DOHH2 (cell line): Measurements from ENCODE around the gene CIDEB.
A peak's percentile ranks its signal among the peaks of the same experiment; 100 is the strongest.

Experiments
- H3F3A ChIP-seq: fragments of 200-600 bp; sonication (generic), shearing (Covaris generic); 2 replicates; pipeline ENCODE4 v1.6.0; 2016; ENCODE audit warnings: antibody characterized with exemption, mild to moderate bottlenecking; ENCODE audit not compliant: control insufficient read depth, insufficient read depth
- H3K27ac ChIP-seq: fragments of 200-600 bp; sonication (generic); 2 replicates; pipeline ENCODE4 v1.5.1; 2014; ENCODE audit warnings: low read depth, mild to moderate bottlenecking, low read length, moderate library complexity
- H3K27me3 ChIP-seq: fragments of 200-600 bp; sonication (generic); 2 replicates; pipeline ENCODE4 v1.6.1; 2014; ENCODE audit warnings: mild to moderate bottlenecking, low read length, mixed read lengths; ENCODE audit not compliant: control insufficient read depth
- H3K36me3 ChIP-seq: fragments of 200-600 bp; sonication (generic); 2 replicates; pipeline ENCODE4 v1.6.1; 2014; ENCODE audit warnings: mild to moderate bottlenecking, low read length, moderate library complexity, mixed read lengths; ENCODE audit not compliant: control insufficient read depth
- H3K4me1 ChIP-seq: fragments of 200-600 bp; sonication (generic); 2 replicates; pipeline ENCODE4 v1.6.1; 2014; ENCODE audit warnings: mild to moderate bottlenecking, low read length, mixed read lengths; ENCODE audit not compliant: control insufficient read depth
- H3K4me2 ChIP-seq: fragments of 200-600 bp; sonication (generic); 2 replicates; pipeline ENCODE4 v1.6.0; 2014; ENCODE audit warnings: mild to moderate bottlenecking, low read length, moderate library complexity
- H3K4me3 ChIP-seq: fragments of 200-600 bp; sonication (generic); 2 replicates; pipeline ENCODE4 v1.5.1; 2014; ENCODE audit warnings: mild to moderate bottlenecking, low read length, mixed read lengths
- H3K79me2 ChIP-seq: fragments of 200-600 bp; sonication (generic); 2 replicates; pipeline ENCODE4 v1.6.1; 2014; ENCODE audit warnings: mild to moderate bottlenecking, low read length, mixed read lengths; ENCODE audit not compliant: control insufficient read depth
- H3K9me2 ChIP-seq: fragments of 200-600 bp; sonication (generic); replicated peaks from 2 replicates; pipeline ENCODE4 v1.6.1; 2014; ENCODE audit warnings: mild to moderate bottlenecking, low read length, mixed read lengths; ENCODE audit not compliant: control insufficient read depth
- H3K9me3 ChIP-seq: fragments of 200-600 bp; sonication (generic); 2 replicates; pipeline ENCODE4 v1.6.1; 2014; ENCODE audit warnings: antibody characterized with exemption, low read length, mixed read lengths; ENCODE audit not compliant: control insufficient read depth, insufficient read depth
- H4K20me1 ChIP-seq: fragments of 200-600 bp; sonication (generic); 2 replicates; pipeline ENCODE4 v1.6.0; 2014; ENCODE audit warnings: low read depth, mild to moderate bottlenecking, antibody characterized with exemption, low read length, moderate library complexity; ENCODE audit not compliant: control insufficient read depth, insufficient read depth
- CTCF ChIP-seq: fragments of 200-600 bp; sonication (generic); IDR thresholded peaks from one replicate; pipeline ENCODE4 v1.5.1; 2014; ENCODE audit warnings: antibody characterized with exemption, mild to moderate bottlenecking, low read depth, low read length; ENCODE audit not compliant: poor library complexity, severe bottlenecking
- EZH2phosphoT487 ChIP-seq: fragments of 200-600 bp; sonication (generic); IDR thresholded peaks from 2 replicates; pipeline ENCODE4 v1.6.1; 2017; ENCODE audit warnings: borderline replicate concordance, mild to moderate bottlenecking, antibody characterized with exemption, low read length, moderate library complexity, mixed read lengths

Gene CIDEB

GRCh38 chr14:24334431-24335291 lies 26.9 kb upstream of the CIDEB start, which contains the start of gene ADCY4:
Gene ADCY4, minus strand, starts transcription at chr14:24335071. Its CDS starts 419 bp downstream, at chr14:24334652.
- H3K27me3 ChIP-seq: peaks cover 19% of the 10 kb centered on the region
- peak within 1 kb of the TSS; percentile 83 for H3K4me2 ChIP-seq

GRCh38 chr14:24332268-24332993 lies 24.7 kb upstream of the CIDEB start:
- no peaks in the 10 kb centered on the region for H3K79me2 ChIP-seq
- no peaks in the 10 kb centered on the region for H4K20me1 ChIP-seq
- peaks cover 16% of the 10 kb centered on the region for H3K27me3 ChIP-seq
- TF ChIP-seq CTCF (peak; percentile 68), EZH2phosphoT487 (no peak)
- no peak overlapping the region for H3K27ac ChIP-seq
- no peaks in the 10 kb centered on the region for H3K9me3 ChIP-seq
- no peaks in the 10 kb centered on the region for H3K9me2 ChIP-seq
- peaks cover 32% of the 10 kb centered on the region for H3K4me1 ChIP-seq
- H3K36me3 ChIP-seq: no peaks in the 10 kb centered on the region
- H3K4me3 ChIP-seq: peak overlapping the region; percentile 66
- H3K4me2 ChIP-seq: peak overlapping the region; percentile 83
- H3F3A ChIP-seq: no peaks in the 10 kb centered on the region; the same call in 1 of the 2 replicates

More at GRCh38 chr14:24334431-24335291, 26.9 kb upstream of the CIDEB start, which contains the start of gene ADCY4:
- H3K79me2 ChIP-seq: no peaks in the 10 kb centered on the region
- peaks cover 37% of the 10 kb centered on the region for H3K4me1 ChIP-seq
- no peaks in the 10 kb centered on the region for H3K9me2 ChIP-seq
- no peaks in the 10 kb centered on the region for H3K36me3 ChIP-seq
- no peaks in the 10 kb centered on the region for H3K9me3 ChIP-seq
- H3F3A ChIP-seq: no peaks in the 10 kb centered on the region; the same call in 1 of the 2 replicates
- H4K20me1 ChIP-seq: no peaks in the 10 kb centered on the region
- H3K4me3 ChIP-seq: peak within 1 kb of the TSS; percentile 66
- no peak within 1 kb of the TSS for H3K27ac ChIP-seq
- TF ChIP-seq CTCF (no peak), EZH2phosphoT487 (no peak)

GRCh38 chr14:24331731-24332267 lies 24.0 kb upstream of the CIDEB start:
- peak overlapping the region; percentile 66 for H3K4me3 ChIP-seq
- peaks cover 16% of the 10 kb centered on the region for H3K27me3 ChIP-seq
- H3K4me2 ChIP-seq: peak overlapping the region; percentile 83
- no peaks in the 10 kb centered on the region for H3K36me3 ChIP-seq
- no peaks in the 10 kb centered on the region for H4K20me1 ChIP-seq
- H3K4me1 ChIP-seq: peaks cover 36% of the 10 kb centered on the region
- no peaks in the 10 kb centered on the region for H3K79me2 ChIP-seq
- no peaks in the 10 kb centered on the region; the same call in 1 of the 2 replicates for H3F3A ChIP-seq
- TF ChIP-seq CTCF (no peak), EZH2phosphoT487 (no peak)
- H3K27ac ChIP-seq: no peak overlapping the region
- H3K9me3 ChIP-seq: no peaks in the 10 kb centered on the region
- no peaks in the 10 kb centered on the region for H3K9me2 ChIP-seq
